Measurements from ENCODE around the gene SLC35F6.

SLC35F6 gene

DNA sequence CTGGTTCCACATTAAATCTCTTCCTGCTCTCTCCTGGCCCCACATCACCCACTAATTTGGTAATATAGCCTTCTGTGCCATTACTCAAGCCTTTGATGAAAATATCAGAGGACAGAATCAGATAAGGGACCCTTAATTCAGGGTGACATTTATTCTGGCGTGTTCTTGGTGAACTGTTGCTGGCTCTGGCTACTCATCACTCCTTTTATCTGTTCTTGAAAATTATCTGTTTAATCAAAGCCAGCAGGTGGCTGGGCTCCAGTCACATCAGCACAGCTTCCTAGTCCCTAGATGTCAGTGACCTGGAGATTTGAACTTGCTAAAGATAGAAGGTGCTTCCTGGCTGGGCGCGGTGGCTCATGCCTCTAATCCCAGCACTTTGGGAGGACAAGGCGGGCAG, 26.9 kb upstream of the SLC35F6 start:
- no peak for TF ChIP-seq FOXP2 (optimal IDR thresholded peaks at IDR 0.05; ENCODE audit: control extremely low read depth, extremely low read length, insufficient read depth)
- no peak for TF ChIP-seq EZH2 (IDR thresholded peaks at IDR 0.05)
- TF ChIP-seq POLR2AphosphoS5 (IDR thresholded peaks at IDR 0.05; ENCODE audit: borderline replicate concordance, low read depth, low read length) = no peak
- DNase-seq (ENCODE audit: low read depth, low spot score) = no peak
- Histone ChIP-seq H3K9ac (ENCODE audit: insufficient read length) (no peak overlapping the region), H3K9me3 (ENCODE audit: low read depth, low read length) (no peaks in the 10 kb centered on the region), H3K4me3 (no peak overlapping the region), H3K27ac (no peak overlapping the region), H3K36me3 (ENCODE audit: insufficient read depth, low read length) (no peaks in the 10 kb centered on the region)

DNA sequence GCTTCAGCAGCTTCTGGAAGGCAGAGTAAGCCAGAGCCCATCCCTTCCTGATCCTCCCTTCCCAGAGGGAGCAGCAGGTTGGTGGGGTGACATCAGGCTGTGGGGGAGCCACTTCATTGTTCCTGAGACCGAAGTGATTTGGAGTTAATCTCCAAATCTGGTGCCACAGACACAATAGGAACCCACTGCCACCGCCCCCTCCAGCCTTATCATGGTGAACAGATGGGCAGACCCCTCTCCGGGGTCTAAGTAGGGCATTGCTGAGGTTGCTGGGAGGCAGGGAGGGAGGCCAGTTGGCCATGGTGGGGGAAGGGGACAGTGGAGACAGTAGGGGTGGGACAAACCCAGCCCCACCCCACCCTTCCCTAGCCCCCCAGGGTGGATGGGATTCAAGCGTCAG, 25.6 kb upstream of the SLC35F6 start:
- TF ChIP-seq FOXP2 (optimal IDR thresholded peaks at IDR 0.05; ENCODE audit: control extremely low read depth, extremely low read length, insufficient read depth) (no peak), POLR2AphosphoS5 (IDR thresholded peaks at IDR 0.05; ENCODE audit: borderline replicate concordance, low read depth, low read length) (no peak), EZH2 (IDR thresholded peaks at IDR 0.05) (no peak)
- Histone ChIP-seq H3K36me3 (ENCODE audit: insufficient read depth, low read length) (no peaks in the 10 kb centered on the region), H3K4me3 (no peak overlapping the region), H3K9me3 (ENCODE audit: low read depth, low read length) (no peaks in the 10 kb centered on the region), H3K9ac (ENCODE audit: insufficient read length) (no peak overlapping the region), H3K27ac (no peak overlapping the region)
- no peak for DNase-seq (ENCODE audit: low read depth, low spot score)

DNA sequence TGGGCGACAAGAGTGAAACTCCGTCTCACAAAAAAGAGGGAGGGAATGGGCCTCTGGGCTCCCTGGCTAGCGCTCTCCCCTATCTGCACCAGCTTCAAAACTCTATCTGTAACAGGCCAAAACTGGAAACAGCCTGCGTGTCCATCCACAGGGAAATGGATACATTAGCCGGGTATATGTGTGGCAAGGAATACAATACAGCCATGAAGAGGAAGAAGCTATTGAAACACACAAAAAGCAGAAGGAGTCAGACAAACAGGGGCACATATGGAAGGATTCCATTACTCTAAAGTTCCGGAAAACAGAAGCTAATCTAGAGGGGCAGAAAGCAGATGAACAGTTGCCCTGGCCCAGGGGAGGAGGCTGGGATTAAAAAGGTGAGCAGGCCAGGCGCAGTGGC, 24.6 kb upstream of the SLC35F6 start:
- Histone ChIP-seq H3K36me3 (ENCODE audit: insufficient read depth, low read length) (no peaks in the 10 kb centered on the region), H3K4me3 (no peak overlapping the region), H3K27ac (no peak overlapping the region), H3K9me3 (ENCODE audit: low read depth, low read length) (no peaks in the 10 kb centered on the region), H3K9ac (ENCODE audit: insufficient read length) (no peak overlapping the region)
- no peak for DNase-seq (ENCODE audit: low read depth, low spot score)
- TF ChIP-seq FOXP2 (optimal IDR thresholded peaks at IDR 0.05; ENCODE audit: control extremely low read depth, extremely low read length, insufficient read depth) (no peak), EZH2 (IDR thresholded peaks at IDR 0.05) (no peak), POLR2AphosphoS5 (IDR thresholded peaks at IDR 0.05; ENCODE audit: borderline replicate concordance, low read depth, low read length) (no peak)

DNA sequence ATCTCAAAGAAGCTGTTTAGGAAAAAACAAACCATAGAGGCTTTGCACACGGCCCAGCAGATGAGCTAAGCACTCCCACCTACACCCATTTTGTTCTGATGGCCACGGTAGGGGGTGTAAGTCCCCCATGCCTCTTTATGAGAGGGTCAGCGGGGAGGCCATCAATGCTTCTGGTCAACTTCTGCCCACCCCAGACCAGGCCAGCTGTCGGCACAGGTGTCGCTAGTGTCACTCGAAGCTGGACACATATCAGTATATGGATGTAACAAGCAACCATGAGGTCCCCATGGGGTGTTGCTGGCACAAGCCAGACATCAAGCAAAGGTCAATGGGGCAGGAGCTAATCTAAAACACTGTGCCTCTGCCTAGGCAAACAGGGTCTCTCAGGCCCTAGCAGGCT, 23.7 kb upstream of the SLC35F6 start:
- Histone ChIP-seq H3K9ac (ENCODE audit: insufficient read length) (no peak overlapping the region), H3K4me3 (no peak overlapping the region), H3K9me3 (ENCODE audit: low read depth, low read length) (no peaks in the 10 kb centered on the region), H3K27ac (no peak overlapping the region), H3K36me3 (ENCODE audit: insufficient read depth, low read length) (no peaks in the 10 kb centered on the region)
- no peak for DNase-seq (ENCODE audit: low read depth, low spot score)
- no peak for TF ChIP-seq EZH2 (IDR thresholded peaks at IDR 0.05)

DNA sequence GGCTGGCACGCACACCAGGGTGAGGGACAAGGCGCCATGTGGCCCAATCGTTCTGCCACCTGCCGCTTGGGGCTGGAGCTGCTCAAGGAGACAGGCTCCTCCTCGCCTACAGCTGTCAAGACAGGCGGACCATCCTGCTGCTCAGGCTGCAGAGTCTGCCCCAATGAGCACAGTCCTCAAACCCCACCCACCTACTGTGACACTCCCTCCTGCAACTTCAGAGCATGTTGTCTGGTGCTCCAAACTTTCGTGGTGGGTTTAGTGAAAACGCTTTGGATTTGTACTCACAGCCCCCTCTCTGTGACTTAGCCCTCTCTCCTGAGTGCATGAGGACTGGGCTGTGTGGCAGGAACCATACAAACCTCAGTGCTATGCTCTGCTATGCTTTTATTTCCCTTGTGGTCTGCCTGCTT, 23.2 kb upstream of the SLC35F6 start:
- Histone ChIP-seq H3K27ac (no peak overlapping the region), H3K9me3 (ENCODE audit: low read depth, low read length) (no peaks in the 10 kb centered on the region), H3K36me3 (ENCODE audit: insufficient read depth, low read length) (no peaks in the 10 kb centered on the region), H3K9ac (ENCODE audit: insufficient read length) (no peak overlapping the region), H3K4me3 (no peak overlapping the region)
- no peak for DNase-seq (ENCODE audit: low read depth, low spot score)
- TF ChIP-seq EZH2 (IDR thresholded peaks at IDR 0.05) (no peak), FOXP2 (optimal IDR thresholded peaks at IDR 0.05; ENCODE audit: control extremely low read depth, extremely low read length, insufficient read depth) (no peak), POLR2AphosphoS5 (IDR thresholded peaks at IDR 0.05; ENCODE audit: borderline replicate concordance, low read depth, low read length) (no peak)

DNA sequence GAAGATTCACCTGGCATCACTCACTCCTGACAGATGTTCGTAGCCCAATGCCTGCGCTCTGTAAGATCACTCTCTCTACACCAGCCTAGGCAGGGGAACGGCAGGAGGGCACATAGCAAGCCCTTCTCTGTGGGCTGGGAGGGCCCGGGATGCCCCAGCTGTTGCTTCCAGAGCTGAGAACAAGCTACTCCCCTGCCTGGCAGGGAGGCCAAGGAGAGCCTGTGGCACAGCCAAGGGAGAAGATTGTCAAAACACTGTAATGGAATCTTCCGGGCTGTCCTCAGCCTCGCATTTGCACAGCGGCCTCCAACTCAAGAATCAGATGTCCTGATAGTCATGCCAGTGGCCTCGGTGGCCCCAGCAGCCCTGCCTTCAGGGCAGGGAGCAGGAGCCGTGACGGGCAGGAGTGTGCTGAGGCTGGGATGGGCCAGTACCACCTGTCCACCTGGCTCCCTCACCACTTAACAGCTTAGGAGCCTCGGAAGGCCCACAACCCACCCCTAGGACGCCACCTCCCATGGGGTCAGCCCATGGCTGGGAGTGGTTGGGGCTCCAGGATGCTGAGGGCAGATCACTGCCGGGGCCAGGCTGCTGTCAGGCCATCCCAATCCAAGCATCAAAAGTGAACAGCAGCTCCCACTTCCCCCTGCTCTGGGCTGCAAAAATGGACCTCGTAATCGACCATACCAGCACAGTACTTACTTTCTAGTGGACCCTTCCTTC, 21.9 kb upstream of the SLC35F6 start:
- no peaks in the 10 kb centered on the region for H3K9me3 ChIP-seq (ENCODE audit: low read depth, low read length)
- H3K4me3 ChIP-seq = no peak overlapping the region
- no peak overlapping the region for H3K27ac ChIP-seq
- H3K36me3 ChIP-seq (ENCODE audit: insufficient read depth, low read length) = no peaks in the 10 kb centered on the region
- H3K9ac ChIP-seq (ENCODE audit: insufficient read length) = no peak overlapping the region
- TF ChIP-seq FOXP2 (optimal IDR thresholded peaks at IDR 0.05; ENCODE audit: control extremely low read depth, extremely low read length, insufficient read depth) = no peak
- DNase-seq (ENCODE audit: low read depth, low spot score) = no peak

DNA sequence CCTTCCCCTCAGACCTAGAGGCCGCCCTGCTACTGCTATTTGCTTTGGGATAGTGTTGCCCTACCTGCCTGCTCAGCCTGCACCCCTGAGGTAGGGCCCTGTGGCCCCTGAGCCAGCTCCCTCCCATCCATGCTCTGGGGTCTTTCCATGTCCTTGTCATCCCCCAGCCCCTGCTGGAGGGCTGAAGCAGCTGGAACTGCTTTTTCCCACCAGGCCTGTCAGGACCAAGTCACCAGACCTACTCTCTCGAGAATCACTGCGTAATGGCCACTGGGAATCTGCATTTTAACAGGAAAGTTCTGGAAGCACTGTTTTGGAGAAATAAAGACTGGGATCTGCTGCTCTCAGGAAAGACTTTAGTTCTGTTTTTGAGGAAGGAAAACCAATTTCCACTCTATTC, 20.2 kb upstream of the SLC35F6 start:
- Histone ChIP-seq H3K36me3 (ENCODE audit: insufficient read depth, low read length) (no peaks in the 10 kb centered on the region), H3K4me3 (no peak overlapping the region), H3K27ac (no peak overlapping the region), H3K9me3 (ENCODE audit: low read depth, low read length) (no peaks in the 10 kb centered on the region), H3K9ac (ENCODE audit: insufficient read length) (no peak overlapping the region)
- DNase-seq (ENCODE audit: low read depth, low spot score) = no peak
- no peak for TF ChIP-seq EZH2 (IDR thresholded peaks at IDR 0.05)
- TF ChIP-seq FOXP2 (optimal IDR thresholded peaks at IDR 0.05; ENCODE audit: control extremely low read depth, extremely low read length, insufficient read depth) = no peak
- no peak for TF ChIP-seq POLR2AphosphoS5 (IDR thresholded peaks at IDR 0.05; ENCODE audit: borderline replicate concordance, low read depth, low read length)

DNA sequence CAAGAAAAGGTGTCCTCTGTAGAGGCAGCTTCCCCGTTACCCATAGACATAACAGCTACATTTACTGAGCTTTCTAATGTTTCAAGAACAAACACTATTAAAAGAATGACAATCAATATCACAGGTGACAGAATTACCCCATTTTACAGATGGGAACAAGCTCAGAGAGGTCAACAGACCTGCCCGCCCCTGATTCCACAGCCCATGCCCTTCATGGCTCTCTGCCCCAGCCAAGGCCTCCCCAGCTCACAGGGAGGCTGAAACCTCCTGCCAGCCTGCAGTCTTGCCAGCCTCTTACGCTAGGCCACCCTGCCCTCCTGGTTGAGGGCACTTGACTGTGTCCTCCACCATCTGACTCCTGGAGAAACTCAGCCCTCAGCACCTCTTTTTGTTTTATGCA, 19.1 kb upstream of the SLC35F6 start:
- no peaks in the 10 kb centered on the region for H3K36me3 ChIP-seq (ENCODE audit: insufficient read depth, low read length)
- no peak for TF ChIP-seq FOXP2 (optimal IDR thresholded peaks at IDR 0.05; ENCODE audit: control extremely low read depth, extremely low read length, insufficient read depth)
- TF ChIP-seq EZH2 (IDR thresholded peaks at IDR 0.05) = no peak
- TF ChIP-seq POLR2AphosphoS5 (IDR thresholded peaks at IDR 0.05; ENCODE audit: borderline replicate concordance, low read depth, low read length) = no peak
- no peaks in the 10 kb centered on the region for H3K9me3 ChIP-seq (ENCODE audit: low read depth, low read length)
- no peak overlapping the region for H3K4me3 ChIP-seq
- no peak for DNase-seq (ENCODE audit: low read depth, low spot score)
- no peak overlapping the region for H3K9ac ChIP-seq (ENCODE audit: insufficient read length)
- H3K27ac ChIP-seq = no peak overlapping the region

DNA sequence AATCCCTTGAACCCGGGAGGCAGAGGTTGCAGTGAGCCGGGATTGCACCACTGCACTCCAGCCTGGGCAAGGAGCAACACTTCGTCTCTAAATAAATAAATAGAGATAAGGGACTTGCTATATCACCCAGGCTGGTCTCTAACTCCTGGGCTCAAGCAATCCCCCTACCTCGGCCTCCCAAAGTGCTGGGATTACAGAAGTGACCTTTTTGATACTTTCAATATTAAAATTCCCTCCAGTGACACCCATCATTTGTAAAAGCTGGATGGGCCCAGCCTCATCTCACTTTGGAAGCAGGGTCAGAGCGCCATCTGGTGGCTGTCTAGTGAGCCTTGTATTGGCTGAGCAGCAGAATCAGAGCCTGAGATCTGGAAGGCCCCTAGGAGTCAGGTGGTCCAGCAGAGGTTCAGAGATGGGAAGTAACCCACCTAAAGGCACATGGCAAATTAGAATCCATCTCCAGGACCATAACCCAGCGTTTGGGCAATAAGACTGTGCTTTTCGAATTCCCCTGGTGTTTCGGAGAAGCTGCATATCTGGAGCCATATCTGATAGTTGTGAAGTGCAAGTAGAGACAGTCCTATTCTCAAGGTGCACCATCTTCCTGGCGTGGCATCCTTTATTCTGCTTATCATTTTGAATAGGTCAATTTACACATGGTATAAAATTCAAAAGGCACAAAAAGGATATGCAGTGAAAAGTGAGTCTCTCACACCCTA, 18.3 kb upstream of the SLC35F6 start:
- no peaks in the 10 kb centered on the region for H3K9me3 ChIP-seq (ENCODE audit: low read depth, low read length)
- TF ChIP-seq EZH2 (IDR thresholded peaks at IDR 0.05) (no peak), FOXP2 (optimal IDR thresholded peaks at IDR 0.05; ENCODE audit: control extremely low read depth, extremely low read length, insufficient read depth) (no peak), POLR2AphosphoS5 (IDR thresholded peaks at IDR 0.05; ENCODE audit: borderline replicate concordance, low read depth, low read length) (no peak)
- H3K36me3 ChIP-seq (ENCODE audit: insufficient read depth, low read length) = no peaks in the 10 kb centered on the region
- no peak overlapping the region for H3K4me3 ChIP-seq
- peak; percentile 60 for DNase-seq (ENCODE audit: low read depth, low spot score)
- H3K9ac ChIP-seq (ENCODE audit: insufficient read length) = no peak overlapping the region
- H3K27ac ChIP-seq = no peak overlapping the region
